ENCODE results near the gene CMTM7.

Gene CMTM7

GRCh38 chr3:32414522-32415202 lies 23.0 kb downstream of the CMTM7 start:
- no peak for DNase-seq

- DNase-seq = no peak
Measured at GRCh38 chr3:32419742-32420125, 28.1 kb downstream of the CMTM7 start.

DNA sequence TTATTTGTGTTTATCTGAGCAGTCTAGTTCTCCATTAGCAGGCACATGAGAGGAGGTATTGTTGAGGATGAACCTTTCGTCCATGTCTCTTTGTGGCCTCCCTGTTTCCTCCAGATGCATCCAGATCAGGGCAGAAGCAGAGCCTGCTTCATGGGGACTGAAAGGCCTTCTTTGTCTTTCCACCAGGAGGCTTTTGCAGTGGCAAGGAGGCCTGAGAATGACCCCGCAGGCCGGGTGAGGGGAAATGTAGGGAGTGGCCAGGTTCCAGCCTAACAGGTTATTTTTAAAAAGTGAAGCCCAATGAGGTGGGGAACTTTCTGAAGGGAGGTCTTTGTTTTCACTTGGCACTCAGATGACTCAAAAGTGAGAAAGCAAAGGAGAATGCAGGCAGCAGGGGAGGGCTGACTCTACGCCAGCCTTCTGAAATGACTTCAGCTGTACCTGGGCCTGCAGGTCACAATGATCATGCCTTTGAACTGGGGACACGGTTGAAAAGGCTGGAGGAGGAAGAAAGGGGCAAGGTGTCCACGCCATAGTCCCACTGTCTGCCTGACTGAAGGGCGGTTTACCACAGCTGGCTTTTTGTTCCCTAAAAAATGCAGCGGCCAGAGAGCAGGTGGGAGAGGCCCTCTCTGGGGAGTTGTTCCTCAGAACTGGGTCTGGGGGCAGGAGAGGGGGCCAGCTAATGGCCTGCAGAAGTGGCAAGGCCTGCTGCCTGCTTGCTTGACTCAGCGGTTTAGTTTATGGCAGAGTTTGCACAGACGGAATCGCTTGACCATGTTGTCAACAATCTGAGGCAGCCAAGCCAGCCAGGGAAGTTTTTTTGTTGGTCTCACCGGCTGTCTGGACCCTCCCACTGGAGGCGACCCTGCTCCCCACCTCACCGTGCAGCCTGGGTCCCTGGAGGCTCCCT lies 28.7 kb downstream of the CMTM7 start:
- no peak for DNase-seq

- no peak for DNase-seq
Measured at GRCh38 chr3:32421185-32421584, 29.5 kb downstream of the CMTM7 start.

GRCh38 chr3:32421991-32422859 lies 30.6 kb downstream of the CMTM7 start:
- no peak for DNase-seq

- no peak for DNase-seq
Measured at GRCh38 chr3:32422943-32423342, 31.3 kb downstream of the CMTM7 start.

GRCh38 chr3:32423534-32423933 lies 31.9 kb downstream of the CMTM7 start:
- DNase-seq = no peak

GRCh38 chr3:32423956-32424557 lies 32.4 kb downstream of the CMTM7 start:
- no peak for DNase-seq

GRCh38 chr3:32424581-32425250 lies 33.1 kb downstream of the CMTM7 start:
- no peak for DNase-seq

- DNase-seq = no peak
Measured at GRCh38 chr3:32428092-32429068, 36.7 kb downstream of the CMTM7 start.

DNA sequence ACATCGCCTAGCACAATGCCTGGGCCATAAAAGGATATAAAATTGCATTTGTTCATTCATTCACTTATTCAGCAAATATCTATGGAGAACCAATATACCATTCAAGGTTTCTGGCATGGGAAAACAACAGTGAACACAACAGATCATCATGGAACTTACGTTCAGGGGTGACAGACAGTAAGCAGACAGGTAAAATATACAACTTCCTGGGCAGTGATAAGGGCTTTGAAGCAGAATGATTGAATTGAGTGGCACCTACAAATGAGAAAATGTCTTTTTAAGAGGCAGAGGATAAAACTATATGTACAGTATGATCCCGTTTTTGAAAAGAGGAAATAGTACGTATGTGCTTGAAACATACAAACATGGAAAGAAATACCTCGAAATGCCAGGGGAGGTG lies 39.2 kb downstream of the CMTM7 start:
- no peak for DNase-seq

GRCh38 chr3:32431481-32431880 lies 39.8 kb downstream of the CMTM7 start:
- DNase-seq = no peak

GRCh38 chr3:32432045-32432710 lies 40.5 kb downstream of the CMTM7 start:
- DNase-seq = no peak

DNA sequence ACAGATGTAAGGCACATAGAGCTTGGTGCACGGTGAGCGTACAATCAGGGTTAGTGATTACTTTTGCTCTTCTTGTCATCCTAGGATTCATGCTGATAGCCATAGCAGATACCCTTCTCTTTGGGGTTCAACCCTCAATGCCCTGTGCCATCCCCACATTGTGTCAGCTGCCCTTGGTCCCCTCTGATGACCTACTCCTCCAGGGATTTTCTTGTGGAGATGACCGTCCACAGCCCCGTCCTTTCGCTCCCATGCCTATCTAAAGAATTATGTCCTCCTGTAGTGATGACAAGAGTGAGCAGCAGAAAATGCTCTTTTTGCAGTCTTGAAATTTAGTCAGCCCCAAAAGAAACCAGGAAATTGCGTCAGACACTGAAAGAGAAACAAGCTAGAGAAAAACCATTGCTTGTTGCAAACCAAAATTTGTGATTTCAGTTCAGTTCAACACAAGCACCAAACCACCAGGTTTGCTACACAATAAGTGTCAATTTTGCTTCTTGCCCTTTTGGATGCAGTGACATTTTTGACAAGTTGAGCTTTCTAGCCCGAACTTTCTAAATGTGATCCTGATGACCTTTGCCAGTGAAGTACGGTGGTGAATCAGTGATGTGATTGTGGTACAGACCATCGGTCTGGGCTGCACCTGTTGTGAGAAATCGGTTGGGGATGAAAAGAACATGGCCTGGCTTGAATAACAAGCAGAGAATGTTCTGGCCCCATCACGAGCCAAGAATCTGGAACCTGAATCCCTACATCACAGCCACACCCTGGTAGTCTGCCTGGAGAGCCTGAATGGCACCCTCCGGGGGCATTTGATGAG lies 41.3 kb downstream of the CMTM7 start:
- no peak for DNase-seq

DNA sequence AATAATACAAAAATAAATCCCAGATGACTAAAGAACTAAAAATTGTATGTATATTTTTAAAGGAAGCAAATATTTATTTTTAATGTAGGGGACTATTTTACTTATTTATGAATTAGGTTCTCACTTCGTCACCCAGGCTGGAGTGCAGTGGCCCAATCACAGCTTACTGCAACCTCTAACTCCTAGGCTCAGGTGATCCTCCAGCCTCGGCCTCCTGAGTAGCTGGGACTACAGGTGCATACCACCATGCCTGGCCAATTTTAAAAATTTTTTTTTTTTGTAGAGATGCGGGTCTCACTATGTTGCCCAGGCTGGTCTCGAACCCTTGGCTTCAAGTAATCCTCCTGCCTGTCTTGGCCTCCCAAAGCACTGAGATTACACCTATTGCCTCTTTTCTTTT lies 42.6 kb downstream of the CMTM7 start:
- DNase-seq = no peak

DNA sequence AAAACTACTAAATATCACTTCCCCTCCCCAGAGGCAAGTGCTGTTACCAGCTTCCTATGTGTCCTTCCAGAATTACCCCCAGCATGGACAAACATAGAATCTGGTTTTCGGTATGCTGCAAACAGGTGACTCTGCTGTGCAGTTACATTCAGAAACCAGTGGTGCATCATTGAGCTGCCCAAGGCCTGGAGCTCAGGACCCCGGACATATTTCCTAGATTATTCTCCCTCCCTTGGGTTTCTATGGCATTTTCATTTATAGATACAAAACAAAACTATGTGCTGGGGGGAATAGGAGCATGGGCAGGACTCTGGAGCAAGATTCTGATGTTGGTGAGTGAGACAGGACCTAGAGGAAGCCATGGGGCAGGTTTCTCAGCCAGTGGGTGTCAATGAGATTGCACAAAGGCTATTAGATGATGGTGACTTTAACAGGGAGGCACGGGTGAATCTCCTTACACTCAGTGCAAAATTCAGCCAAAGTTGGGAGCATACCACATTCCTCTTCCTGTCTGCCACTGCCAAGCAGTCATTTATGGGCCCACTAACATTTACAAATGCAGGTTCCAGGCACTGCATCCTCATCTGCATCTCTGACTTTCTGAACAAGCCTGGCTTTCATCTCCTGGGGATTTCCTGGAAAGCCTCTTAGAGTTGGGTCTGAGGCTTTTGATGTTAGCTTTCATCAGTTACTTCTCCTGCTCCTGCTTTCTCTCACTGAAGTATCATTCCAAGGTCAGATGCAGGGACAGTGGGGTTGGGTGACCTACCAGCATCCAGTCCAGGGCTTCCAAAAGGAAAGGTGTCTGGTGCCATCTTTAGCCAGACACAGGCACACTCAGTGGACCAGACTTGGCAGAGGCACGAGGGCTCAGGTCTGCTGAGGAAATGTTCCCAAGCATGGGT lies 44.5 kb downstream of the CMTM7 start:
- DNase-seq = no peak

- no peak for DNase-seq
Measured at GRCh38 chr3:32436816-32437189, 45.1 kb downstream of the CMTM7 start.

DNA sequence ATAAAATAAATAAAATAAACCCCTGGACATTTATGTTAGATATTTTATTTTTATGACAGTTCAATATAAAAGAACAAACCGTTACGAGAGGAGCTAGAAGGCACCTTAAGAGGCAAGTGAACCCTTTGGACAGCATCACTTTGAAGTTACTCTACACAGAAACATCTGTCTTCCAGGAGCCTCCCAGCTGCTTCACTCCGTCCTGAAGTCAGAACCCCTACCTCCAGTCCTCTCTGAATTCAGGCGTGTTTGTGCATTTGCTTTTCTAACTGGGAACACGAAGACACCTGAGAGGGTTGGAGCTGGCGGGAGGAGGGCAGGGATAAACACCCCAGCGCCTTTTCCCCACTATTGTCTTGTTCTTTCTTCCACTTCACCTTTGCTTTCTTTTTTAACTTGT lies 46.2 kb downstream of the CMTM7 start:
- no peak for DNase-seq
